H54 (cell line): Measurements from ENCODE around the gene FAAP24.
A peak's percentile ranks its signal among the peaks of the same experiment; 100 is the strongest.
"Not testable (repeated sequence)": the region's sequence is repeated elsewhere in the genome, so short reads cannot be mapped to it uniquely, and the experiment has no call there.

ENCODE experiments used
- DNase-seq: peaks from one replicate; pipeline ENCODE4 v3.0.0; 2011; ENCODE audit warnings: low spot score, mixed read lengths; ENCODE audit not compliant: insufficient read length
- FAIRE-seq: peaks from 3 replicates; lab custom pipeline; 2011; peaks lifted over from hg19 to GRCh38; lab: Jason Lieb, UNC
- POLR2A ChIP-seq: IDR thresholded peaks from 2 replicates; pipeline ENCODE4 v1.6.1; 2011; ENCODE audit warnings: low read depth, mild to moderate bottlenecking, low read length

Gene FAAP24, protein sequence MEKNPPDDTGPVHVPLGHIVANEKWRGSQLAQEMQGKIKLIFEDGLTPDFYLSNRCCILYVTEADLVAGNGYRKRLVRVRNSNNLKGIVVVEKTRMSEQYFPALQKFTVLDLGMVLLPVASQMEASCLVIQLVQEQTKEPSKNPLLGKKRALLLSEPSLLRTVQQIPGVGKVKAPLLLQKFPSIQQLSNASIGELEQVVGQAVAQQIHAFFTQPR

DNA sequence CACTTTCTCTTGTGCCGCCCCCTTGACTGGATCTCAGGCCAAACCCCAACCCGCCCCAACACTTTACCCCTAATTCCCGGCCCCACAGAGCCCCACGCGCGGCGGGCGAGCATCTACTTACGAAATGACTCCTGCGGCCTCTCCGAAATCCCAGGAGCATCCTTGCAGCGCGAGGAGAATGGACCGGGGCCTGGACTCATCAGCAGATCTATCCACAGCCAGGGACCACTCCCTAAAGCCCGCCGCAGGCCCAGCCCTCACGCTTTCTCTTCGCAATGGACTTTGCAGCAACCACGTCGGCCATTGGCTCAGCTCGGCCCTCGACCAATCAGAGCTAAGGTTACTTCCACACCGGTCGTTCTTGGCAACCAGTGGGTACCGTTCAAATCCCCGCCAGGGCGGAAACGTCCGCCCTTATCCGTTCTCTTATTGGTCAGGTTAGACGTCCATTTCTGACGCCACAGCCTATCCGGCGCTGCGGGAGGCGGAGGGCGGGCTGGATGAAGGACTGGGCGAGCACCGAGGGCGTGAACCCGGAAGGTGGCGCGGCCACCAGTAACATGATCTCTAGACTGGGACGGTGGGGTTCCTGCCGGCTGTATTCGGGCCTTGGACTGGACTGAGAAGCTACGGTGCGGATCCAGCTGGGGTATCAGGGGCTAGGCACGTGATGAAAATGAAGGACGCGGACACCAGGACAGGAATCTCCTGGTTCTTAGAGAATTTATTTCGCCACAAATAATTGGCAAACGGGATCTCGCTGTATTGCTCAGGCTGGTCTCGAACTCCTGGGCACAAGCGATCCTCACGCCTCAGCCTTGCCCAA is at the start of gene FAAP24, which contains the start of gene CEP89:
Gene FAAP24, plus strand, starts transcription at position 528 of the 826 bp plus-strand sequence. CDS start 955 bp downstream, outside the sequence.
Gene CEP89, minus strand, starts transcription at position 244 of the 826 bp plus-strand sequence. Its CDS starts 84 bp downstream, at position 160.
- DNase-seq (peak; percentile 99), FAIRE-seq (peak; percentile 91)
- peak; percentile 79 for TF ChIP-seq POLR2A

DNA sequence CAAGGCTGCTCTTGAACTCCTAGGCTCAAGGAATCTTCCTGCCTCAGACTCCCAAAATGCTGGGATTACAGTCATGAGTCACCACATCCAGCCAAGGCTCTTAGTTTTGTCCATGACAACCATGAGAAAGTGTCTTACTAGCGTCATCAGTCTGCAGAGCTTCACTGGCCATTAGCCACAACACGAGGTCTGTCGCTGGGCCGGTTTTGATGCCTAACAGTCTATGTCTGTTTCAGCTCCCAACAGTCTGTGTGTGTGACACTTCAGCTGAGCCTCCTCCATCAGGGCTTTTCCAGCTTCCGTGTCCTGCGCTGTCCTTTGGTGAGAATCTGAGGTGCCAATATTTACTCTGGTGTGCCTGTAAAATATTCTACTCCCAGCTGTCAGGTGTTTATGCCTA is 47.8 kb upstream of the FAAP24 start:
- FAIRE-seq: no peak
- no peak for DNase-seq
- TF ChIP-seq POLR2A: no peak

DNA sequence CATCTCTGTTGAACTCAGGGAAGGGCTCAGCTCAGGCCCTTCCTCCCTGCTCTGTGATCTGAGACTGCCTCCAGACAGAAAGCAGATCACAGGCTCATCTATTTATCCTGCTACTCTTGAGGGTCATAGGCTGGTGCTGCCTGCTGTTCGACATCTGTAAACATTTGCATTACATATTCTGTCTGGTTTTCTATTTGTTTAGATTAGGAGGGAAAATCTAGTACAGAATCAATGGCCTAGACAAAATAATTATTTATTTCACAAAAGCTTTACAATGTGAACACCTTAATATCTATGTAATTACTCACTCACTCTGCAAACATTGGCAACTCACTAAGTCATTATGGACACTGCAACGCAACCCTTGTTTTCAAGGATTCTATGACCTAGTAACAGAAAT is 43.2 kb upstream of the FAAP24 start:
- DNase-seq: no peak
- TF ChIP-seq POLR2A: no peak
- FAIRE-seq: no peak

DNA sequence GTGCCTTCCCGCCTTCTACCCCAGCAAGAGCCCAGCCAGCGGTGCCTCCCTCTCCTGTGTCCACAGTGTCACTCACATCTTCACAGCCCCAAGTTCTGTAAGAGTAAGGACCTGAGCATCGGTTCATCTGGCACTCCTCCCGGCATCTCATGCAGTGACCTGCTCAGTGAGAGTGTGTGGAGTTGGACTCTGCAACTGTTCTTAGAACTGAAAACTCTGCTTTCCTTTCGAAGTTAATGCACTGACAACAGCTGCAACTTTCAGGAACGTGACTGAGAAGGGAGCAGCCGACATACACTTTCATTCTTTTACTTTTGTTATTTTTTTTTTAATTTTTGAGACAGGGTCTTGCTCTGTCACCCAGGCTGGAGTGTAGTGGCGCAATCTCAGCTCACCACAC is 41.5 kb upstream of the FAAP24 start:
- no peak for FAIRE-seq
- TF ChIP-seq POLR2A: no peak
- DNase-seq: no peak

DNA sequence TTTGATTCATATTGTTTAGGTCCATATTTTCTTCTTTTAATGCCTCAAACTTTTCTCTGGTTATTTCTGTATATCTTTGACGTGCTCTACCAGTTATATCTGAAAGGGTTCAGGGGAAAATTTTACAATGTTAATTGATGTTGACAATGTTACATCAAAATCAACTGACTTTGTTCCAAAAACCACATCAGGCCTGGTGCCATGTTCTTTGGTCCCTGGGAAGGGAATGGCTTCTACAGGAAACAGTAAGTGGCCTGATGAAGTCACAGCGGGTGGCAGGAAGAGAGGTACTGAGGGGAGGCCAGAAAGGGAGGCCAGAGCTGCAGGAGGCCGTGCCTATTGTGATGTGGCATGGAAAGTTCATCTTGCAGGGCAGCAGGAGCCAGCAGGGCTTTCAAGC is 38.5 kb upstream of the FAAP24 start:
- no peak for TF ChIP-seq POLR2A

DNA sequence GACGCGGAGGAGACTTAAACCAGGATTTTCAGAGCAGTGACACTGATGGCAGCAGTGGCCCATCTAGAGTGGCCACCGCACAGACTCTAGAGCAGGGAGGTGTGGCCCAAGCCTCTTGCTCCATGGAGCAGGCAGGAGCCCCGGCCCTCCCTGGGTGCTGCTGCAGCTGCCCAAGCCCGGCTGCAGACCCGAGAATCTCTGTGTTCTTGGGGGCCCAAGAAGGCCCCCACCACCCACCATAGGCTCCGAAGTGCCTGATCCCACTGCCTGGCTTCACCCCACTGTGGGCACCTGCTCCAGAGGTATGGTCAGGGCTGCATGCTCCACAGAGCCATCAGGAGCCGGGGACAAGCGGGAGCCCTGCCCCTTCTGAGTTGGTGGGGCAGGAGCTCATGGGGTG is 36.4 kb upstream of the FAAP24 start:
- TF ChIP-seq POLR2A: no peak
- no peak for DNase-seq
- FAIRE-seq: no peak

More for the DNA sequence above, 38.5 kb upstream of the FAAP24 start:
- DNase-seq: no peak
- FAIRE-seq: no peak

DNA sequence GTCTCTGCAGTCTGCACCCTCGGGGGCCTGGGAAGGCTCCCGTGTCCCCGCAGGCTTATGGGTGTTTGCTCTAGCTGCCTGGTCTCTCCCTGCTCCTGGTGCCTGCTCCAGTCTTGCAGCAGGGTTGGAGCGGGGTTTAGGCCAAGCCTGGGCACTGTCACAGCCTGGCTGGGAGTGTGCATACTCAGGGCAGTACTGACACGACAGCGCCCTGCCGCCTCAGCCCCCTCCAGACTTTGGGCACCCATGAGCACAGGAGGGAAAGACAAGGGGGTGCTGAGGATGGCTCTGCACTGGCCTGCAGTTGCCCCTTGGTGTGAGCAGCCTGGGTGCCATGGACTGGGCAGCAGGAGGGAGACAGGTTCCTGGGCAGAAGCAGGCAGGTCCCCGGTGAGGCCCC is 36.0 kb upstream of the FAAP24 start:
- no peak for FAIRE-seq
- no peak for DNase-seq
- TF ChIP-seq POLR2A: no peak

DNA sequence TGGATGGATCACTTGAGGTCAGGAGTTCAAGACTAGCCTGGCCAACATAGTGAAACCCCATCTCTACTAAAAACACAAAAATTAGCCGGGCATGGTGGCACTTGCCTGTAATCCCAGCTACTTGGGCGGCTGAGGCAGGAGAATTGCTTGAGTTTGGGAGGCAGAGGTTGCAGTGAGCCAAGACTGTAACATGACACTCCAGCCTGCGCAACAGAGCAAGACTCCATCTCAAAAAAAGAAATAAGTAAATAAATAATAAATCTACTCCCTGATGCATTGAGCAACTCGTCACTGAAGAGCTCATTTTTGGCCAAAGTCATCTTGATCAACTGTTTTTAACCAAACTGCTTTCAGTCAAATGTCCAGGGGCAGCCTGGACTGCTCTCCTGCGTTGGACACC is 30.8 kb upstream of the FAAP24 start:
- not testable (repeated sequence) for FAIRE-seq, DNase-seq

DNA sequence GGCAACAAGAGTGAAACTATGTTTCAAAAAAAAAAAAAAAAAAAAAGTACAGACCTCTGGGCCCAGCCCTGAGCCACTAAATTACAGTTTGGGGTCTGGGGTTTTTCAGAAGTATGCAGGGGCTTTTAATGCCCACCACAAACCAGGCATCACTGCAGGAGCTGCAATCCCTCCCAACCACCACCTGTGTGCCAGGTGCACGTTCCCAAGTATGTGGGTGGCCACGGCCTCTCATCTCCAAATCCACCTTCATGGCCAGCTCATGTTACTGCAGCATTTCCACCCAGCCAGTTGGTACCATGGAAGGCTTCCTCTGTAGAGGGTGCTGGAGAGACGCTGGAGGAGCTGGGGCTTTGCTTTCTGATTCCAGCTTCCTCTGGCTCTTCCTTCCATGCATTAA is 26.8 kb upstream of the FAAP24 start:
- FAIRE-seq (no peak), DNase-seq (no peak)
- TF ChIP-seq POLR2A: no peak

DNA sequence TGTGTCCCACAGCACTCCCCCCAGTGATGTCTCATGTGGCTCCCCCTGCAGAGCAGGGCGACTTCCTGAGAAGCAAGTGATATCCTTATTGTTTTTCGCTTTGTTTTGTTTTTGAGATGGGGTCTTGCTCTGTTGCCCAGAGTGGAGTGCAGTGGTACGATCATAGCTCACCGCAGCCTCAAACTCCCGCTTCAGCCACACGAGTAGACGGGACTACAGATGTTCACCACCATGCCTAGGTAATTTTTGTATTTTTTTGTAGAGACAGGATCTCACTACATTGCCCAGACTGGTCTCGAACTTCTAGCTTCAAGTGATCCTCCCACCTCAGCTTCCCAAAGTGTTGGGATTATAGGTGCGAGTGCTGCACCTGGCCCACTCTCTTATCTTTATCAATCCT is 5.3 kb upstream of the FAAP24 start:
- FAIRE-seq (no peak), DNase-seq (no peak)
- TF ChIP-seq POLR2A: no peak

DNA sequence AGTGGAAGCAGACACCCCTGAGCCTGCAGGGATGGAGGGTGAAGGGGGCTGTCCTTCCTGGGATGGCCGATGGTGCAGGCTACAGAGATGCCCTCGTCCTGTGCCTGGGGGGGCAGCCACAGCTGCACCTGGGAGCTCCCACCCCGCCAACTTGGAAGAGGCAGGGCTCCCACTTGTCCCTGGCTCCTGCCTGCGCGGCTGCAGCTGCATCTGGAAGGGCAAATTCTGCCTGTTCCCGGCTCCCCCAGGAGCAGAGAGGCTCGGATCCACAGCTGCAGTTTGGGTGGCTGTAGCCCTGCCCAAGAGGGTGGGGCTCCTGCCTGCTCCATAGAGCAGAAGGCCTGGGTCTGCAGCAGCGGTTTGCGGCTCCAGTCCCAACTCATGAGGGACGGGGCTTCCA is 2.5 kb upstream of the FAAP24 start:
- no peak for TF ChIP-seq POLR2A
- FAIRE-seq (no peak), DNase-seq (no peak)

DNA sequence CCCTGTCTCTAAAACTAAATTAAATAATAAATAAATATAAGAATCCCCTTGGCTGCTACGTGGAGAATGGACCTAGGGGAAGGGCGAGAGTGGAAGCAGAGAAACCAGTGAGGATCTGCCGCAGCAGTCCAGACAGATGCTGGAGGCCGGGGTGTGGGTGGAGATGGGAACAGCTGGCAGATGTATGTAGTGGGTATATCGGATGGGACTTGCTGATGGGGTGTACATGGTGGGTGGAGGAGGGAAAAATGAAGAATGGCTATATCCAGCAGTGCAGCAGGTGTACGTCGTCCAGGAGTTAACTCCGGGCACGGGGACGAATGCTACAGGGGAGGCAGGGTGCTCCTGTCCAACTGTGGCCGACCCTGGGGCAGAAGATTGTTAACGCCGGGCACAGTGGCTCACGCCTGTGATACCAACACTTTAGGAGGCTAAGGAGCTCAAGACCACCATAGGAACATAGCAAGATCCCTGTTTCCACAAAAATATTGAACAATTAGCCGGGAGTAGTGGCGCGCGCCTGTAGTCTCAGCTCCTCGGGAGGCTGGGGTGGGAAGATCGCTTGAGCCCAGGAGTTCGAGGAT is 938 bp upstream of the FAAP24 start:
- FAIRE-seq (no peak), DNase-seq (no peak)

DNA sequence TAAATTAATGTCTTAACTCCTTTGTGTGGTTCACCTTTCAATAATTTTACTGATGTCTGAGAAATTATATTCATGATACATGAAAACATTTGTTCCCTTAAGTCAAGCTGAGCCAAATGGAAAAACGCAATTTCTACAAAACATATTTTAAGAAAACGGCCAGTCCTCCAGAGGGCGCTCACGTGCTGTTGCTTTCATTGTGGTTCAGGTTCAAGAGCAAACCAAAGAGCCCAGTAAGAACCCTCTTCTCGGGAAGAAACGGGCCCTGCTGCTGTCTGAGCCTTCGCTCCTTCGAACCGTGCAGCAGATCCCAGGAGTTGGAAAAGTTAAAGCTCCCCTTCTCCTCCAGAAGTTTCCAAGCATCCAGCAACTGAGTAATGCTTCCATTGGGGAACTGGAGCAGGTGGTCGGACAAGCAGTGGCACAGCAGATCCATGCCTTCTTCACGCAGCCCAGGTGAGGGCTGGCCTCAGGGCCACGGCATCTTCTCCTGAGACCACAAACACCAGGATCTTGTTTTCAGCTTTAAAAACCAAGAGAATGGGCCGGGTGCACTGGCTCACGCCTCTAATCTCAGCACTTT is 4.3 kb downstream of the FAAP24 start:
- FAIRE-seq: peak; percentile 11
- peak; percentile 61 for DNase-seq
- TF ChIP-seq POLR2A: no peak

More for the DNA sequence above, 938 bp upstream of the FAAP24 start:
- TF ChIP-seq POLR2A: no peak

DNA sequence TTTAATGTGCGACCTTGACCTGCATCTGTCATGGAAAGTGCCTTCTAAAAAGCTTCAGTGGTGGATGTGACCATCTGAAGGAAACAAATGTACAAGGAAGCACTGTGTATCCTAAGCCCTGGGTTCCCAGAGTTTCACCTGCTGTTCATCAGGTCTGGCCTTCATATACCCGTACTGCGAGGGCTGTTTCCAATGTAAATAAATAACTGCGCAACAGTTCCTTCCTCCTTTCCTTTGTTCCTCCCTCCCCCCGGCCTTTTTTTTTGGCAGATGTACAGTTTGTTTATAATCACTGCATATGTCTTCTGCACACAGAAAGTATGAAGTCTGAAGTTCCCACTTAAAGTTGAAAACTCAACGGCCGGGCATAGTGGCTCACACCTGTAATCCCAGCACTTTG is 5.2 kb downstream of the FAAP24 start:
- FAIRE-seq: no peak
- DNase-seq: no peak
- no peak for TF ChIP-seq POLR2A

DNA sequence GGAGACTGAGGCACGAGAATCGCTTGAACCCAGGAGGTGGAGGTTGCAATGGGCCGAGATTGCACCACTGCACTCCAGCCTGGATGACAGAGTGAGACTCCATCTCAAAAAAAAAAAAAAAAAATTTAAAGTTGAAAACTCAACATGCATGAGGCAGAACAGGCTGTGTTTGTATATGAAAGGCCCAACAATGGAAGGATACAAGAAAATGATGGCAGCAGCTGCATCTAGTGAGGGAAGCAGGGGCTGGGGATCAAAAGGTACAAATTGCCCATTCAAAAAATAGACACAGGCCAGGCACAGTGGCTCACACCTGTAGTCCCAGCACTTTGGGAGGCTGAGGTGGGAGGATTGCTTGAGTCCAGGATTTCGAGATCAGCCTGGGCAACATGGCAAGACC is 5.8 kb downstream of the FAAP24 start:
- FAIRE-seq, DNase-seq: not testable (repeated sequence)

DNA sequence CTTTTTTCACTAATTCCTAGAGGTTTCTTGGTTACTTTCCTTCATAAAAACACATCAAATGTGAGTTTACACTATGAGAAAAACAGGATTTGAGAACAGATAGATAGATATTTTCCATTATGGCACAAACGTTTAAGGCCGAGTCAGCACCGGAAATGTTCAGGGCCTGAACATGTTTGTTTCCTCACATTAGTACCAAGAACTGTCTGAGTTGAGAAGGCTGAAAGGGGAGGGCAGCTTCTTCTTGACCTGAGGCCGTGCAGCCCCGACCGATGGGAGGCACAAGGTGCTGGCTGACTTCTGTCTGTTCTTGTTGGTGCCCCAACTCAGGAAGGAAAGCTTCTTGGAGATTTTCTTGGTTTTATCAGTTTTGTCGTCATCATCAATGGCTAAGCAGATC is 7.8 kb downstream of the FAAP24 start:
- FAIRE-seq, DNase-seq: not testable (repeated sequence)

DNA sequence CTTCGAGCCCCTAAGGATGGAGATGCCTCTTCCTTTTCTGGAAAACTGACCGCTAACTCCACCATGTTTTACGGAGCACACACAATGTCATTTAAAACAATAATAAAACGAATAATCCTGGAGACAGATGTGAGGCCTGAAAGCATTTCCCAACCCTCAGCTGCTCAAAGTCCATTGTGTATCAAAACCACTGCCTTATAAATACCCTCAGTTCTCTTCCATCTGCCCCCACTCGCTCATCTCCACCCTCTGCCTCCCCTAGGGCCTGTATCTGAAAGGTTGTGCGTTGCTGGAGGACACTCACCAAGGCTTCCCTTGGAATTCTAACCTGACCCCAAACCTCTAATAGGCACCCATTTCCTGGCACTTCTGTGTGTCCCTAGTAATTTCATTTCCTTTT is 10.4 kb downstream of the FAAP24 start:
- not testable (repeated sequence) for FAIRE-seq, DNase-seq

DNA sequence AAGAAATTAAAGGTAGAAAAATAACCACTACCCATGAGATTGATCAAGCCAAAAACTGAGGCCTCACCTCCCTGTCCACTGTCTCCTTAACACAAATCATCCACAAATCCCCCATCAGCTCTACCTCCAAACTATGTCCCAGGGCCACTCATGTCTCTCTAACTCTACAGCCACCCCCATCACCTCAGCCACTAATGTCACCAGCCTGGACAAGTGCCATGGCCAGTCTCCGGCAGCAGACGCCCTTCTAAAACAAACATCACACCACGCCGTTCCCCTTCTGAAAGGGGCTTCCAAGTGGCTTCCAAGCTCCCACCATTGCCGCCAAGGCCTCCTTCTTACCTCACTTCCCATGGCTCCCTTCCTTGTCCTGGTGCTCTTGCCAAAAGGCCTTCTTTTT is 16.2 kb downstream of the FAAP24 start:
- FAIRE-seq: not testable (repeated sequence)

More for the DNA sequence above, 16.2 kb downstream of the FAAP24 start:
- DNase-seq: not testable (repeated sequence)
